Kidney (tissue), 14 donors: Measurements from ENCODE around the gene MTX1. TPM values are rescaled to one million over a fixed set of nuclear protein-coding genes. Genes with fewer than 3 reads are reported as not detected.

Source experiments
- DNase-seq, 5 donors: peaks; one replicate each; pipeline ENCODE4 v3.0.0-alpha.2; 2013 to 2020
- FAIRE-seq: peaks from 2 replicates; lab custom pipeline; 2012; peaks lifted over from hg19 to GRCh38; lab: Jason Lieb, UNC
- H3K27ac ChIP-seq, 2 donors: one replicate each; pipeline ENCODE4 v1.7.0; 2013; ENCODE audit warnings: low read depth in 2 of 2, low read length in 2 of 2, inconsistent platforms in 1 of 2
- H3K27me3 ChIP-seq: one replicate; pipeline ENCODE4 v1.7.1; 2013; ENCODE audit warnings: low read length, inconsistent platforms; ENCODE audit not compliant: control insufficient read depth, insufficient read depth
- H3K36me3 ChIP-seq, 3 donors: one replicate each; pipeline versions ENCODE4 v1.7.0 to v1.7.1; 2013; ENCODE audit warnings: low read length in 3 of 3, control low read depth in 1 of 3, inconsistent platforms in 1 of 3; ENCODE audit not compliant: insufficient read depth in 3 of 3, control insufficient read depth in 2 of 3
- H3K4me1 ChIP-seq, 3 donors: one replicate each; pipeline versions ENCODE4 v1.7.0 to v1.7.1; 2013; ENCODE audit warnings: low read length in 3 of 3, inconsistent platforms in 1 of 3, low read depth in 1 of 3; ENCODE audit not compliant: control insufficient read depth in 2 of 3, insufficient read depth in 2 of 3
- H3K4me3 ChIP-seq, 3 donors: one replicate each; pipeline versions ENCODE4 v1.7.0 to v1.8.1; 2013; ENCODE audit warnings: low read length in 3 of 3, control low read depth in 1 of 3, inconsistent platforms in 1 of 3
- H3K9ac ChIP-seq, 3 donors: one replicate each; pipeline versions ENCODE4 v1.7.0 to v1.7.1; 2013; ENCODE audit warnings: low read length in 3 of 3, control low read depth in 1 of 3, inconsistent platforms in 1 of 3
- H3K9me3 ChIP-seq, 3 donors: one replicate each; pipeline versions ENCODE4 v1.7.0 to v1.7.1; 2013; ENCODE audit warnings: low read length in 3 of 3, control low read depth in 1 of 3, inconsistent platforms in 1 of 3; ENCODE audit not compliant: control insufficient read depth in 2 of 3, insufficient read depth in 1 of 3
- intact Hi-C: fragments of 100-400 bp; cut with DNase I; formaldehyde crosslinking; loops from one replicate; pipeline ENCODE4 v1.11.1; 2022
- polyA plus RNA-seq: library from polyadenylated mRNA; stranded (reverse); fragments of 350-450 nt; fragmentation: Illumina TruSeq; extraction: RNeasy Lipid Tissue Mini Kit (QIAGEN cat#74804); gene quantifications from one replicate; pipeline ENCODE4 v1.2.3, GENCODE V29; 2014; ENCODE audit warnings: low read depth, low replicate concordance; ENCODE audit not compliant: insufficient read depth
- total RNA-seq: library from RNA; stranded (reverse); fragmentation: NEBNext Ultra II Directional; extraction: Animal tissue kit (Norgen Biotek cat#: 25700); gene quantifications from one replicate; pipeline ENCODE4 v1.2.1, GENCODE V29; 2021
- TF ChIP-seq, protein P1 (sequence below): IDR thresholded peaks from 3 replicates; pipeline ENCODE4 v1.5.1; 2012; ENCODE audit warnings: mild to moderate bottlenecking, moderate library complexity, borderline replicate concordance; ENCODE audit not compliant: insufficient read depth; ENCODE audit errors: extremely low read depth
- donor health status: control.
- donor health status: control.
- donor health status: control.
- donor health status: control.
- donor health status: control.
- donor health status: DM: yes; HTN: yes; CAD: no.
- donor health status: Normal renal cell carcinoma (clear cell type).

MTX1 gene
- total and polyA plus RNA-seq, 2 donors from 2014 or later = 38.8 to 86.9 TPM

DNA sequence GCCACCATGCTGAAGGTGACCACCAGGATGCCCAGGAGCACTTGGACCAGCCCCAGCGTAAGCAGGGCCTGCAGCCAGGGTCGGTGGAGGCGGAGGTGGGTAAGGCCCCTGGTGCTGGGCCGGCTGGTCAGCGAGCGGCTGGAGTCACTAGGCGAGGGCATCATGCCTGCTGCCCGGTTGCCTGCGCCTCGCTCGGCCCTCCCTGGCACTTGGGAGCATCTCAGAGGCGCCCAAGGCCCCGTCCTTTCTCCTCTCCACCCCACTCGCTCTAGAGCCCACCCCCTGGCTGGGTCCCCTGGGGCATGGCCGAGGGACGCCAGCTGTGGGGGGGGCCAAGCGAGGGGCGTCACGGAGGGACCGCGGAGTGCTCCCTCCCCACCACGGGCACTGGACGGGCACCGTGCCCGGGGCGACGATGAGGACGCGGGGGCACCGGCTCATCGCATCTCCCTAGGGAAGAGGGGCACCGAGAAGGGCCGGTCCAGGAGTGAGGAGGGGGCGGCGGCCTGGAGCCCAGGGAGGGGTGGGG lies 46.3 kb downstream of the MTX1 start:
- Histone ChIP-seq H3K4me3 (peak overlapping the region; percentile 68 to 76 (median 71)), H3K27ac (peak overlapping the region; percentile 96 to 98), H3K9me3 (no peaks in the 10 kb centered on the region), H3K4me1 (peaks cover 0 to 19% (median 12%) of the 10 kb centered on the region in 3 donors), H3K27me3 (no peaks in the 10 kb centered on the region), H3K9ac (peak overlapping the region in 2 of 3 donors; percentile 22 to 85), H3K36me3 (peaks cover 0 to 5% (median 4%) of the 10 kb centered on the region in 3 donors)
- TF ChIP-seq, protein P1, sequence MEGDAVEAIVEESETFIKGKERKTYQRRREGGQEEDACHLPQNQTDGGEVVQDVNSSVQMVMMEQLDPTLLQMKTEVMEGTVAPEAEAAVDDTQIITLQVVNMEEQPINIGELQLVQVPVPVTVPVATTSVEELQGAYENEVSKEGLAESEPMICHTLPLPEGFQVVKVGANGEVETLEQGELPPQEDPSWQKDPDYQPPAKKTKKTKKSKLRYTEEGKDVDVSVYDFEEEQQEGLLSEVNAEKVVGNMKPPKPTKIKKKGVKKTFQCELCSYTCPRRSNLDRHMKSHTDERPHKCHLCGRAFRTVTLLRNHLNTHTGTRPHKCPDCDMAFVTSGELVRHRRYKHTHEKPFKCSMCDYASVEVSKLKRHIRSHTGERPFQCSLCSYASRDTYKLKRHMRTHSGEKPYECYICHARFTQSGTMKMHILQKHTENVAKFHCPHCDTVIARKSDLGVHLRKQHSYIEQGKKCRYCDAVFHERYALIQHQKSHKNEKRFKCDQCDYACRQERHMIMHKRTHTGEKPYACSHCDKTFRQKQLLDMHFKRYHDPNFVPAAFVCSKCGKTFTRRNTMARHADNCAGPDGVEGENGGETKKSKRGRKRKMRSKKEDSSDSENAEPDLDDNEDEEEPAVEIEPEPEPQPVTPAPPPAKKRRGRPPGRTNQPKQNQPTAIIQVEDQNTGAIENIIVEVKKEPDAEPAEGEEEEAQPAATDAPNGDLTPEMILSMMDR = no peak
- intact Hi-C loops = no loop called here
- DNase-seq = peak in 4 of 5 donors; percentile 26 to 86 (median 62)
- FAIRE-seq = no peak

DNA sequence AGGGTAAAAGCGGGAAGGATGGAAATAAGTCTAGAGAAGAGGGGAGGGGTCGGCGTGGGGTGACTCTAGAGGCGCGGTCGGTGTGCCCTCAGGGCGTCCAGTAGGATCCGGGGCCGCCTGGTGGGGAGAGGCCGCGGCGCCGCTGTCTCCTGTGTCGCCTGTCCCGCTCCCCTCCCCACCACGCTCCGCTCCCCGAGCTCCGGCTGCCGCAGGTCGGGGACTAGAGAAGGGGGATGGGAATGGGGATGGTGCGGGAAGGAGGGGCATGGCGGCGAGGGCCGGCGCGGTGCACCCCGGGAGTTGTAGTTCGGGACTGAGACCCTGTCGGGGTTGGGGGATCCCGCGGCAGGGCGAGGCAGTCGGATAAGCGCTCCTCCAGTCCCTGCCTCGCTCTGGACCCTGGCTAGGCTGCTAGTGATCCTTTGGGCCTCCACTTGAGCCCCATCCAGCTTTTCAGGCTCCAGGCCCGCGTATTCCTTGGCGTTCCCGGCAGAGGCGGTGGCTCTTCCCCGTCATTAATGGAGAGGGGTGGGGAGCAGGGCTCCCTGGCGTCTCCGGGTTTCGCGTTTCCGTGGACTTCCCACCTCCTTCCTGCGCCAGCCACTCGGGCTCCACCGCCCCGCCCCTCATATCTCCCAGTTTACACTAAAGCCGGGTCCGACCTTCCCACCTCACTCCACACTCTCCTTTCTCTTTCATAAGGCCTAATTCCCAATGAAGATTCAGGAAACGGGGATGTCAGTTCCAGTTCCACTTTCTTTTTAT lies 46.9 kb downstream of the MTX1 start, which contains the start of gene ENTREP3:
ENTREP3 (minus strand) TSS at position 241 of the 765 bp plus-strand sequence. CDS start 606 bp downstream, outside the sequence.
- Histone ChIP-seq H3K4me1 (peaks cover 0 to 18% (median 12%) of the 10 kb centered on the region in 3 donors), H3K9me3 (no peaks in the 10 kb centered on the region), H3K27me3 (no peaks in the 10 kb centered on the region), H3K9ac (peak within 1 kb of the TSS; percentile 37 to 90 (median 85)), H3K4me3 (peak within 1 kb of the TSS; percentile 68 to 76 (median 71)), H3K36me3 (peaks cover 0 to 5% (median 4%) of the 10 kb centered on the region in 3 donors), H3K27ac (peak within 1 kb of the TSS; percentile 96 to 98)
- DNase-seq = peak; percentile 95 to 96 (median 95)
- FAIRE-seq = no peak
- TF ChIP-seq, protein P1 = no peak
- intact Hi-C loops = no loop called here

DNA sequence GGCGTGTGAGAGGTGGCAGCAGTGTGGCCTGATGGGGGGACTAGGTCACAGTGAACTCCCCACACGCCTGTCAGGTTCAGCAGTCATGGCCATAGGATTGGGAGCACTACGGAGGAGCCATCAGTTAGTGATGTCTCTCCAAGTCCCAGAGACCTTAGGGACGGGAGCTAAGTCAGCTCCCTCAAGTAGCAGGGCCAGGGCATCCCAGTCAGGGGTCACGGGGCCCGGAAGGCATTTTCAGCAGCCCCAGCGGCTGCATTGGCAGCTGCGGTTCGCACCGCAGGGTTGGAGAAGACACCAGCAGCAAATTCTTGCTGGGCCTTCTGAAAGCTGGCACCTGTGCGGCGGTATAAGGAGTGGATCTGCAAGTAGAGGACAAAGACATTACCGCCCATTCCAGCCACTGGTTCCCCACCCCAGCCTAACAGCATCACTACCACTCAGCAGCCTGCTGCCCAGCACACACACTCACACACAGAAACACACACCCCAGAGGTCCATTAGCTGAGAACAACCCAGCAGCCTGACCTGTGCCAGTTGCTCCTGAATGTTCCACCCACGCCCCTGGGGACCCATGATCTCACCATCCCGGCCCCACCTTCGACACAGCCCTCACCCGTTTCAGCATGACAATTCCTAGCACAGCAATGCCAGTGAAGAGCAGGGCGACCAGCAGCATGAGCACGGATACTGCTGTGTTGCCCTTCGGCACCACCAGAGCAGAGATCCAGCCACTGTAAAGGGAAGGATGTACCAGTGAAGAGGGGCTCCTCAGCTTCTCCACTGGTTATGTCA lies 47.8 kb downstream of the MTX1 start:
- DNase-seq = peak in 1 of 5 donors; percentile 55
- Histone ChIP-seq H3K9ac (peak overlapping the region in 1 of 3 donors; percentile 85), H3K27ac (peak overlapping the region; percentile 96 to 98), H3K4me3 (peak overlapping the region in 1 of 3 donors; percentile 71), H3K36me3 (peaks cover 0 to 5% (median 4%) of the 10 kb centered on the region in 3 donors), H3K4me1 (peaks cover 0 to 18% (median 17%) of the 10 kb centered on the region in 3 donors), H3K27me3 (no peaks in the 10 kb centered on the region), H3K9me3 (no peaks in the 10 kb centered on the region)
- TF ChIP-seq, protein P1 = no peak
- FAIRE-seq = no peak
- intact Hi-C loops = no loop called here
